Left forelimb (tissue), 1 donor: ENCODE measurements around the gene EEF1AKMT3.

Experiments used
- DNase-seq: peaks from one replicate; pipeline ENCODE4 v3.0.0-alpha.2; 2018; ENCODE audit warnings: low spot score

The EEF1AKMT3 gene

DNA sequence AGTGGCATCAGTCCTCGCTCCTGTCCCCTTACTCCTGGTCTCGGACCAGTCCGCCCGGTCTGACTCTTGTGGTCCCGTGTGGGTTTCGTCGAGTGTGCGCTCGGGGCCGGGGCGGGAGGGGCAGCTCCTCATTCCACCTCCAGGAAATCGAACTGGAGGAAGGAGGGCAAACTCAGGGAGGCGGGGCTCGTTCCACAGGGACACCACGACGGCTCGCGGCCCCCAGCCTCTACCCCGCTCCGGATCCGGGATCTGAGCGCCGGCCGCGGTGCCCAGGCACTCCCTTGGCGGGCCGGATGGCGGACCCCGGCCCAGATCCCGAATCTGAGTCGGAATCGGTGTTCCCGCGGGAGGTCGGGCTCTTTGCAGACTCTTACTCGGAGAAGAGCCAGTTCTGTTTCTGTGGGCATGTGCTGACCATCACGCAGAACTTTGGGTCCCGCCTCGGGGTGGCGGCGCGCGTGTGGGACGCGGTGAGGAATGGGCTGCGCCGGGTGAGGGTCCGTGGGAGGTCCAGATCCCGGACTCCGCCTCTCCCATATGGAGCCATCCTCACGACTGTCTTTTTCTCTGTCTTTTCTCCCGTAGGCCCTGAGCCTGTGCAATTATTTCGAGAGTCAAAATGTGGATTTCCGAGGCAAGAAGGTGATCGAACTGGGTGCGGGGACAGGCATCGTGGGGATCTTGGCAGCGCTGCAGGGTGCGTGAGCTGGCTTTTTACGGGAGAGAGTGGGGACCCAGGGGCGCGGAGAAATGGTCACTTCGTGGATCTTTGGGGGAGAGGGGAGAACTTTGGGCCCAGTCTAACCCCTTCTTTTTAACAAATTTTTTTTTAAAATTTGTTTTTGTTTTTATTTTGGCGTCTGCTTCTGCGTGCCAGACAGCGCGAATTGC is at the start of gene EEF1AKMT3:
Gene EEF1AKMT3, plus strand, starts transcription at position 186 of the 894 bp plus-strand sequence. Its CDS starts 111 bp downstream, at position 297.
- DNase-seq: peak; percentile 83

DNA sequence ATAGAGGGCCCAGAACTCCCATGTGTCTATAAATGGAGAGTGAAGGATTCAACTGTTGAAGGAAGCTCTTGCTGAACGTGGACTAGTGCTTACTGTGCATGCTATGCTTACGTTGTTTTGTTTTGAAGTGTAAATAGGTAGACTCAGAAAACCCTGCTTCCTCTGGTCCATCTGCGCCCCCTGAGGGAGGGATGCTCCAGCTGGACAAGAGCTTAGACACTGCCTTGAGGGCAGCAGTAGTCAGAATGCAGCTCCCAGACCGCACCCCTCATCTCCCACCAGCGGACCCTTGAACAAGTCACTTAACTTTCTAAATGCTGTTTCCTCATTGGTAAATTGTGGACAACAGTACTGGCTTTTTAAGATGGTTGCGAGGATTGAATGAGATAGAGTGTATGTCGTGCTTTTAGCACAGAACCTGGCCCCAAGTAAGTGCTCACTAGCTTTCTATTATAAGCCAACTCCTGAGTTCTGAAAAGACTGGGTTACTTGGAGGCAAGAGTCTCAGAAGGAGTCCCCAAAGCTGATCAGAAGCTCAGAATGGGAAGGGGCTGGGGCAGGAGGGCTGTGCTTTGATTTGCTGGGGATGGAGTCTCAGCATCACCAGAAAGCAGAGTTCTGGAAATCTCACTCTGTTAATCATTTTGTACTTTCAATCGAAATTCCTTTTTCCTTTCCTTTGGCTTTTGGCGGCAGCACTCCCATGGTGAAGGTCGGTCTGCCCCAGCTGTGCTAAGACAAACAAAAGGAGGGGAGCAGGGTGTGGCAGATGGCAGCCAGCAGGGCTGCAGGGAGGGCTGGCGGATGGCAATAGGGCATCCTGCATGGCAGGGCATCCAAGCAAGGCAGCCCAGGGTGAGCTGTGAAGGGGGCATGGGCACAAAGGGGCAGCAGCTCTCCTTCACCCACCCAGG is 49.4 kb upstream of the EEF1AKMT3 start:
- DNase-seq: no peak

DNA sequence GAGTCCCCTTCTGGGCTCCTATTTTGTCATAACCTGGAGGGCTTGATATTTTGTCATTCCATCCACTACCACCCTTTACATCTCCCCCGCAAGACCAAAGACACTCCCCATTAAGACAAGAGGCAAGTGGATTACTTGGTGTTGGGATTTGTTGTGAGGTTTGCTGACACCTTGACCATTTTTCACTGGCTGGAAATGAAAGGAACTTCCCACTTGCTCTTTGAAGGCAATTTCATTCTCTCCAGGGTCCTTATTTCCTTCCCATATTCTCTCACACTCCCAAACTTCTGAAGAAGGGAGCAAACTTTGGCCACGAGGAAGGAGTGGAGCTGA is 48.8 kb upstream of the EEF1AKMT3 start:
- DNase-seq: no peak

DNA sequence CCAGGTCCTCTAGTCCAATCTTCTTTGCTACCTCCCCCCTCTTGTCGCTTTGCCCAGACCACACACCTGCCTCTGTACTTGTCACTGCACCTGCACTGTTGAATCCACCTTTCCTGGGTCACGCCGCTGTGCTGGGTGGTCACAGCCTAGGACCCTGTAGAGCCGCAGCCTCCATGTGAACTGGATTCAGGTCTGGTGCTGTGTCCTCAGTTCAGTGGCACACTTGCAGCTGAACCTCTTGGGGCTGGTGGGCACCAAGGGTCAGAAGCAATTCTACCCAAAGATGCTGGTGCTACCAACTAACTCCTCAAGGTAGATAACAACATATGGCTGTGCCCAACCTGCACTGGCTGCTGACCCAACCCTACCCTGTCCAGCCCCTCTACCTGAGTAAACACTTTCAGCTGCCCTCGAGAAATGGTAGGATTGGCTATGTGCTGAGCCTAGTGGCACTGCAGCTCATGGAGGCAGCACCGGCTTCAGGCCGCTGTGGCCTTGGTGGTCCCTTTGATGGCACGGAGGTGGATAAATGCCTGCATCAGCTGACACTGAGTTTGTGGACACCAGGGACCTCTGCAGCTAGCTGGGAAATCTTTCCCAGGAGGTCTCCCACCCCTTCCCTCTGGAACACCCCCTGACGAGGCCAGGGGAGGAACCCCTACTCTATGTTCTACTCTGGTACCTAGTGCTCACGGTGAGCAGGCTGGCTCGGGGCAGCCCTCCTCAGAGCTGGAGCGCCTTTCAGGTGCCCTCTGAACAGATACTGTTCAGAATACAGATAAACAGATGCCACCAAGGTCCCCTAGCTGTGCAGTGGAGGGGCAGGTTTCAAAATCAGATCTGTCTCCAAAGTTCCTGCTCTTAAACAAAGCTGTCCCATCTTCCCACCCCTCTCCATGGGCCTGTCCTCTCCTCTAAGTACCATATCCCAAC is 48.1 kb upstream of the EEF1AKMT3 start:
- no peak for DNase-seq

DNA sequence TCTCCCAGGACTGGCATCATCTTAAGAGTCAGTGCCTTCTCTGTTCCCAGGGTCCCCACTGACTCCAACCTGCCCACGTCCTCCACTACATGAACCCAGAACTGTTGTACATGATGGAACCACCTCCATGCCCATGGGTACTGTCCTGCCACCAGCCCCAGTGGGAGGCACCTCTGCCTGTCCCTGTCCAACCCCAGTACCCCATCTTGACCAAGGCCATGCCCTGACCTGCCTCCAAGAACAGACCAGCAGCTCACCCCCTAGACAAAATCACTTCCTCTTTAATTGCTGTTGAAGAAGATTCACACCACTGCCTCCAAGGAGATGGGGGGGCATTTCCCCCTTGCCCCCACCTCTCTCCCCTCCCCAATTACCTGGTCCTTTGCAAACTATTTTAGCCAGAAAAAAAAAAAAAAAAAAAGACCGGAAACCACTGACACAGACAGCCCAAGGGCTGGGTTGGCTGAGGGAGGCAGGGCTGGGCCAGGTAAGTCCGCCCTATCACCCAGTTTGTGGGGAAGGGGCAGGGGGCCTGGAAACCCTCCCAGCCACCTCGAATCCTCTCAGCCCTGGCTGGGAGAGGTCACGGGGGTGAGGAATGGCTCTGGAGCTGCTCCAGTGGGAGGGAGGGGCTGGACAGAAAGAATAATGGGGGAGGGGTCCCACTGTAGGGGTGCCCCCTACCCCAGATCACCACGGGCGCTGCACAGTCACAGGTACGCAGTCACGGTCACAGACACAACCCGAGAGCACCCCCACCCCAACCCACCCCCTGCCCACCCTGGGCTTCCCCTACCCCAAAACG is 47.3 kb upstream of the EEF1AKMT3 start:
- DNase-seq: no peak

DNA sequence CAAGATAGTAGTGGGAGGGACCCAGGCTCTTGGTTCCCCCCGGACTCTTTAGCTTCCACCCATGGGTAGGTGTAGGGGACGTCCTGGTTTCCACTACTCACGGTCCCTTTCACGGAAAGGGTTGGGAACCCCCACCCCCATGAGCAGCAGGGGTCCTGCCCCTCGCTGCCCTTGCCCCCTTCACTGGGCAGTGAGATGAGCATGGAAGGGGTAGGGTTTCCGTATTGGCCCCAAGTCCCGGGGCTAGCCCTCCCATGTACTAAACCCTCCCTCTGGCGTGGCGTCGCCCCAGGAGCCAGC is 46.6 kb upstream of the EEF1AKMT3 start:
- no peak for DNase-seq

DNA sequence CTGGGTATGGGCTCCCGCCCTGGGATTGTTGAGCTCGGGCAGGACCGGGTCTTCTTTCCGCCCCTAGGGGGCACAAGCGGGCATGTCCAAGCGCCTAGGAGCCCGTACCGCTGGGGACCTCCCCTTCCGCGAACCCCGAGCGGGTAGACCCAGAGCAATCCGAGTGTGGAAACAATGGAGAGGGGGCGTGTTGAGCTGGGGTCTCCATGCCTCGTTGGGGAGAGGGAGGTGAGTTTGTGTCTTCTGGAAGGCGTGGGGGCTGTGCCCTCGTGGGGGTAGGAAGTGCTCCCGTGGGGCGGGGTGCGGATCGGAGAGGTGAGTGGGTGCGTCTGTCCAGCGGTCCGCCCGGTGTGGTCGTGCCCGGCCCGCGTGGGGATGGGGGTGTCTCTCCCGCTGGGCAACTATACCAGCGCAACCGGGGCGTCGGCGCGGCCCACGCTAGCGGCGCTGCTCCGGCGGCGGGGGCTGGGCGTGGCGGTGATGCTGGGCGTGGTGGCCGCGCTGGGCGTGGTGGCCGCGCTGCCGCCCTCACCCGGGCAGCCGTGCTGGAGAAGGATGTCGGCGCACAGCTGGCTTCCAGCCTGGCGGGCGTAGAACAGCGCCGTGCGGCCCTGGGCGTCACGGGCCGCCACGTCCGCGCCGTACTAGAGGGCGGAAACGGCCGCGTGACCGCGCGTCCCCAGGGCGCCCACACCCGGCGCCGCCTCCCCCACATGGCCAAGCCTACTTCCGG is 46.1 kb upstream of the EEF1AKMT3 start:
- DNase-seq: no peak

DNA sequence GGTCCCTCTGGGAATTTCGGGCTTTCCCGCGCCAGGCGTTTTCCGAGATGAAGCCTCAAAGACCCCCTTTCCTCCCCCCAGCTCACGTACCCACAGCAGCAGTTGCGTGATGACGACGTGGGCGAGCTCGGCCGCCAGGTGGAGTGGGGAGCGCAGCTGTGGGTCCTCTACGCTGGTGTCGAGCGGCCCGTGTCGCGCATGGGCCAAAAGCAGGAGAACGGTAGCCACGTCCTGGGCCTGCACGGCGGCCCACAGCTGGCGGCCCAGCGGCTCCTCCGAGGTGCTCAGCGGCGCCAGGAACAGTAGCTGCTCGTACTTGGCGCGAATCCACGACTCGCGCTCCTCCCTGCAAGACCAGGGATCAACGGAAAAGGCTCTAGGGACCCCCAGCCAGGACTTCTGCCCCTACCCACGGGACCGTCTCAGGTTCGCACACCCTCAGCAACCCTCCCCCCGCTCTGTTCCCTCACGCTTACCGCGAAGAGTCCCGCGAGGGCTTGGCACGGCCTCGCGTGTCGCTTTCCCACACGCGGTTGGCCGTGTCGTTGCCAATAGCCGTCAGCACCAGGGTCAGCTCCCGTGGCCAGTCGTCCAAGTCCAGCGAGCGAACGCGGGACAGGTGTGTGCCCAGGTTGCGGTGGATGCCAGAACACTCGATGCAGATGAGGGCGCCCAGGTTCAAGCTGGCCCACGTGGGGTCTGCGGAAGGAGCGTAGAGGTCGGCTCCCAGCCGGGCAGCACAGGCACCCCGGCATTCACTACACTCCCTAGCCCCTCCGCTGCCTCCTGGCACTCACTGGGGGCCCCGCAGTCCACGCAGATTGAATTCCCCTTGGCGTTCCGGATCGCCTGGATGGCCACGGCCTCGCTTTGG is 45.3 kb upstream of the EEF1AKMT3 start:
- DNase-seq: no peak

DNA sequence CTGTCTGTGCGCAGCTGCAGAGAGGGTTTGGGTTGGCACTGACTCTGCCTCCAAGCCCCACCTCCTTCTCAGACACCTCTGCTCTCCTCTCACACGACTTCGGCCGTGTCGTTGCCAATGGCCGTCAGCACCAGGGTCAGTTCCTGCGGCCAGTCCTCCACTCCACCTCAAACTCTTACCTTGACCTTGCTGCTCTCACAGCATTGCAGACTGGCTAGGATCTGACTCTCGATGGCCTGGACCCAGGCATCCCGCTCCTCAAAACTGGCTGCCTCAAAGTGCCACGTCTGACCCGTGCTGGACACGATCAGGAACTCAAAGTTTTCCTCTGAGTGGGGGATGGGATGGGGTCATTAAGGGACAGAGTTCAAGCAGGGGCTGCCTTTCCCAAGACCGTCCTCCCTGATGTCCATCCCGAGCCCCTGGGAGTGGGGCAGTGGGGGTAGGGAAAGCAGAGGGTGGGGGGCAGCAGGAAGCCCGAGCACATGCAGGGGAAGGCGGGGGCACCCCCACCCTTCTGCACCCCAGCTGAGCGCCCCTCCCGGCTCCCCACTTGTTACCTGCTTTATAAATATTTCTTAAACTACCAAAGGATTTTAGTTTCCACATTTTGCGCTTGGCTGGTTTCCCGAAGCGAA is 44.5 kb upstream of the EEF1AKMT3 start:
- DNase-seq: no peak

DNA sequence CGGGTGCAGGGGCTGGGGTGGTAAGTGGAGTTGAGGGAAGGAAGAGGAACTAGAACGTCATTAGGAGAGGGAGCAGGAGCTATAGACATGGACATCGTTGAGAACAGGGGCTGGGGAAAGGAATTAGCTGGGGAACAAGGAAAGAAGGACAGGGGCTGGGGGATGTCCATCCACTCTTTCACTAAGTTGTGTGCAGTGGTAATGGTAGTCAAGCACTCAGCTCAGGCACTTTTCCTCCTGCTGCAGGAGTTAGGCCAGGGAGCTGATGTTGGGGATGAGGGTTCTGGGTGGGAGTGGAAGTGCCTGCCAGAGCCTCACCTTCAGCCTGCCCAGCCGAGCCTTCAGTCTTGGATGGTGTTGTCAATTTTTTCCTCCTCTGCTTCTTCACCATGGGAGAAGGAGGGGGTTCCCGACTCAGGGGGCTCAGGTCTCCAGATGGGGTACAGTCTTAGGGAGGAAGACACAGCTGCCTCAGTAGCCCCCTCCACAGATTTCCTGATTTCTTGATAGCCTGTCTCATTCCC is 43.0 kb upstream of the EEF1AKMT3 start:
- no peak for DNase-seq

DNA sequence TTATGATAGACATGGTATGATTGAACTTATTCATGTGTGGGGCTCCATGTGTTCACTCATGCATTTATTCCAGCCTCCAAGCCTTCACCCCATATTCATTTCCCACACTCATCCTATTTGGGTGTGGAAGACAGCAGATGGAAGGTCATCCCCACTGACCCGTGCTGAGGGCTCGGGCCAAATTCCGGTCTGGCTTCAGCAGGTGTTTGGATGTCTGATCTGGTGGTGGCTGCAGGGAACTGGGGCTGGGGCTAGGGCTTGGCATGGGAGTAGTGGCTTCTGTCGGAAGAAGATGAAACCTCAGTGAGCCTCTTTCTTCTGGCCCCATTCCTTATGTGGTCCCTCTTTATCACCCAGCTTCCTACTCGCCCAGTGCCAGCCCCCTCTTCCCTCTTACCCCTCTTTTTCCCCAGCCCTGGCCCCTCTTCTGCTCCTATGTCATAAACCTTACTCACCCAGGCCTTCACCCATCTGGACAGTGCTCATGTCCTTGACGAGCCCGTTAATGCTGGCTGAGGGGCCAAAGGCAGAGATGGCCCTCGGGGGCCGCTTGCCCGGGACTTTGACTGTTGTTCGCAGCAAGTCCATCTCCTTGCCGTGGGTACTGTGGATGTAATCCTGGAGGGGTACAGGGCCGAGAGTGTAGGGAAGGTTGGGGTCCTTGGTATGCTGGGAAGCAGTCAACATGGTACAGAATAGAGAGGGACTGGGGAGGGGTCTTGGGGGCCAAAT is 41.9 kb upstream of the EEF1AKMT3 start:
- DNase-seq: no peak

DNA sequence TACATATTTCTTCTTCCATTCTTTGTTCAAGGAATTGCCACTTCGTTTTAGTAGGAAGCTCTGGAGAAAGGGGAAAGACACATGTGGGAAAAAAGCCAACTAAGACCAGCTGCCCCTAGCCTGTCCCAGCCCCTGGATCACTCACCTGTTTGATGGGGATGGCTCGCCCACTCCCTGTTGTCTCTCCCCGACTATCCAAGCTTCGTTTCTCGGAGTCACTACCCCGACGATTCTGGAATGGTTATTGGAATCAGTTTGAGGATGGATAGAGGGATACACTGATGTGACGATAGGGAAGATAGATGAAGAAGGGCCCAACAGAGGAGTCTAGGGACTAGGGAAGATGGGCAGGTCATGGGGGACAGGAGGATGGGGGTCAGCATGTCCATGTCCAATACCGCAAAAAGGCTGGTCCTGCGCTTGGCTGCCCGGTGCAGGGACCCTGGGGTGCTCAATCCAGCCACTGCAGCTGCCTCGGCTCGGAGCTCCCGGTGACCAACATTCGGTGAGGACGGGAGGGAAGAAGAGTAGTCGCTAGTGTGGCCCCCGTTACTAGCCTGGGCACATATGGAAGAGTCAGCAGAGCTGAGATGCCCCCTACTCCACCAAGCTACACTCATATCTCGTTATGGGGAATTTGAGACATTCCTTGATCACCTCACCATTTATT is 40.9 kb upstream of the EEF1AKMT3 start:
- DNase-seq: no peak

DNA sequence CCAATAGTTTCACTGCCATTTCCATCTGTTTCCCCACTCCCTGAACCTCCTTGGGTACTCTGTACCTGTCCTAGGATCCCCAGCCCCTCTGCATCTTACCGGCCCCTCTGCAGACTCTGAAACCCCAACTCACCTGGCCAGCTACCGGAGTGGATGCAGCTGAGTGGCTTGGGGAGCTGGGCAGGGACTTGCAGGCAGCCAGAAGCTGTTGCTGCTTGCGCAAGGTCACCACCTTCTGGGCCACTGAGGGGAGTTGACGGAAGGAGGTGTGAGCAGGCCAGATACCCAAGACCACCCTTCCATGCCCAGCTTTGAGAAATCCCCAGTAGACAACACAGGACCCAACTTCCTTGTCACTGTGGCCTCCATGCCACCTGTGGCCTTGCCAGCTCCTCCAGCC is 40.1 kb upstream of the EEF1AKMT3 start:
- DNase-seq: no peak

DNA sequence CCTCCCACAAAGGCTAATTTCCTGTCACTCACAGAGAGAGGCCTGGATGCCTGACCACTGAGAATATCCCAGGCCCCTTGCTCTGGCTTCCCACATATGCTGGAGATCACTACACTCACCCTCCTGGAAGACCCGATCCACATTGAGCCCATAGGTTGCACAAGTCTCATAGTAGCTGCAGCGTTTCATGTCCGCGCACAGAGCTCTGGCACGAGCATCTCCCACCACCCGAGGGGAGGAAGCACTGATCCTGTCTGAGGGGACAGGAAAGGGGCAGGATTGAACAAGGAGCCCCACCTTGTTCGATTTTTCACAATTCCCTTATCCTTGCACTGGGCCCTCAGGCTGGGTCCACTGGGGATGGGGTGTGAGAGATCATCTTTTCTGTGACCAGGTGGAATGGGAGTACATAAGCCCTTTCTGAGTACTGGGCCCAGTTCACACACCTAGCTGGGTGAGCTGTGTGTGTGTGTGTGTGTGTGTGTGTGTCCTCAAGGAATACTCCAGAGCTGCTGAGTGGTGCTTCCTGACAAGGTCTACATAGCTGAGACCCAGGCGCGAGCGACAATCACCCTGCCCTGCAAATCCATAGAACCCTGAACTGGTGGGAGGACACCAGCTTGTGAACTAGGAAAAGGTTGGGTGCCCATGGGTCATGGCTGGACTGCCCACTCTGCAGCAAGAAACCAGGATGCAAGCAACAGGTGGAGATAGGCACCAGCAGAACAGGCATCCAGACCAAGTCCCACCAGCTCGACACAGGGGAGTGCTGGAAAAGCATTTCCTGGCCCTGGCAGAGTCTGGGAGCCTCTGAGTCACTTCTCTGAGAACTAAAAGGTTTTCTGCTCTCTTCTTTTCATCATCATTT is 39.5 kb upstream of the EEF1AKMT3 start:
- no peak for DNase-seq

DNA sequence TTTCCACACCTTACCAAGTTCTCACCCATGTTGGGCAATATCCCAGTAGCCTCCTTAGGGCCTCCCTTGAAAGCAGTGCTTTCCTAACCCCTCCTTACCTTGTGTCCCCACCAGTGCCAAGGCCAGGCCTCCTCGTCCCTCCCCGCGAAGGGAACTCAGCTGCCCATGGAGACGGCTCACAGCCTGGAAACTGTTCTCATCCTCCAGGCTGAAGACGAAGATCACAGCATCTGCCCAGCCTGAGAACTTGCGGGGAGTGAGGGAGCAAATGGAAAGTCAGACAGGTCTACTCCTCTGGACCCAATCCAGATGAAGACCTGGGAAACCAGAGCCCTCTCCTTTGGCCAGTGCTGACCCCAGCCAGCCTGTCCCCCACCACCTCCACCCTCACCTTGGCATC is 38.5 kb upstream of the EEF1AKMT3 start:
- DNase-seq: no peak

DNA sequence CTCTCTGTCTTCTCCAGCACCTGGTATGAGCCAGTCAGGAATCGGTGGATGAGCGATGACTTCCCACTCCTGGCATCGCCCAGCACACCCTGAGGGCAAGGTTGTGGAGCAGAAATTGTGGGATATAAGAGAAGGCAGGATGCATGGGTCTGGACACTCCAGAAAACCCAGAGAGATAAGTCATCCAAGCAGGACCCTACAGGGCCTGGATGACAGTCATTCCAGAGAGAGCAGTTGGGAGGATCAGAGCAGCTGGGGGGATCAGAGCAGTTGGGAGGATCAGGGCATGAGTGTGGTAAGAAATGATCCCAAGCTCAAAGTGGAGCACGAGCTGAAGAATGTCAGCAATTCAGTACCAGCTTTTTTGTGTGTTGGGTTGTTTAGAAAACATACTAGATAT is 37.8 kb upstream of the EEF1AKMT3 start:
- DNase-seq: no peak
